Heart left ventricle (tissue), 16 donors: ENCODE measurements around the gene CACNA1C. TPM values are rescaled to one million over a fixed set of nuclear protein-coding genes. Genes with fewer than 3 reads are reported as not detected.

Source experiments
- ATAC-seq, 4 donors: fragments of 200-7000 bp; cut with Tn5 transposase; one replicate each; pipeline ENCODE4 v1.9.1; 2020 to 2022; ENCODE audit warnings: moderate library complexity in 4 of 4, mild to moderate bottlenecking in 3 of 4, moderate number of reproducible peaks in 1 of 4
- DNase-seq, 5 donors: peaks; one replicate each; pipeline ENCODE4 v3.0.0-alpha.2; 2020
- H3K27ac ChIP-seq, 12 donors: fragments of 200-600 bp; sonication (generic) in 4 of 12; one replicate each; pipeline versions ENCODE4 v1.5.0 to v1.8.0; 2016 to 2022; ENCODE audit warnings: mild to moderate bottlenecking in 2 of 12
- H3K27me3 ChIP-seq, 9 donors: fragments of 200-600 bp; sonication (generic) in 2 of 9; one replicate each; pipeline versions ENCODE4 v1.5.1 to v1.8.0; 2016 to 2022; ENCODE audit warnings: mild to moderate bottlenecking in 3 of 9
- H3K36me3 ChIP-seq, 9 donors: fragments of 200-600 bp; sonication (generic) in 2 of 9; one replicate each; pipeline versions ENCODE4 v1.5.0 to v1.8.0; 2018 to 2022; ENCODE audit warnings: mild to moderate bottlenecking in 2 of 9
- H3K4me1 ChIP-seq, 12 donors: fragments of 200-600 bp; sonication (generic) in 4 of 12; one replicate each; pipeline versions ENCODE4 v1.5.0 to v1.8.0; 2016 to 2022; ENCODE audit warnings: mild to moderate bottlenecking in 3 of 12
- H3K4me3 ChIP-seq, 12 donors: fragments of 200-600 bp; sonication (generic) in 4 of 12; one replicate each; pipeline versions ENCODE4 v1.5.0 to v1.8.0; 2017 to 2022; ENCODE audit warnings: mild to moderate bottlenecking in 9 of 12, moderate library complexity in 4 of 12
- H3K9me3 ChIP-seq, 12 donors: fragments of 200-600 bp; sonication (generic) in 4 of 12; one replicate each; pipeline versions ENCODE4 v1.5.0 to v1.8.0; 2016 to 2022; ENCODE audit warnings: mild to moderate bottlenecking in 1 of 12
- POLR2A ChIP-seq, 2 donors: fragments of 450-650 bp; IDR thresholded peaks; one replicate each; pipeline ENCODE4 v1.6.1; 2017; ENCODE audit warnings: antibody characterized with exemption in 2 of 2, mild to moderate bottlenecking in 2 of 2, moderate library complexity in 2 of 2
- WGBS, 4 donors: extraction: QIAGEN DNeasy Blood & Tissue Kit in 2 of 4; methylation state at CpG; one replicate each; pipeline versions ENCODE4 v1.1.5 to v1.1.7; 2013 to 2018; 5-methylcytosine and 5-hydroxymethylcytosine counted together
- intact Hi-C, 10 donors: fragments of 100-400 bp; cut with DNase I; formaldehyde crosslinking; loops; one replicate each; pipeline versions ENCODE4 v1.11.1 to v1.14.2; 2022
- polyA plus RNA-seq, 2 donors: library from polyadenylated mRNA; stranded (reverse); fragments of 200-250 nt; gene quantifications; one replicate each; pipeline ENCODE4 v1.2.3, GENCODE V29; 2013
- total RNA-seq, 9 donors: library from RNA; depleted of rRNA in 2 of 9; stranded (reverse); fragments of >200 nt in 2 of 9; fragmentation: NEBNext Ultra II Directional in 3 of 9; extraction: Animal tissue kit (Norgen Biotek cat#: 25700) in 3 of 9; gene quantifications; one replicate each; pipeline versions ENCODE4 v1.1.0 to v1.2.4, GENCODE V29; 2016 to 2023
- TF ChIP-seq, protein P1 (sequence below), 12 donors: fragments of 200-600 bp; sonication (generic) in 4 of 12; IDR thresholded peaks; one replicate each; pipeline versions ENCODE4 v1.5.0 to v1.8.0; 2018 to 2022; ENCODE audit warnings: antibody characterized with exemption in 12 of 12, mild to moderate bottlenecking in 5 of 12
- donor health status: ischemic (EF 13 %, LVEDD 7.1; RV severe dilation, severe dysfunction).
- donor health status: healthy with polysubstance abuse.
- donor health status: DM: no; HTN: yes; CAD: no.
- donor health status: DM: no; HTN: no; CAD: no.
- donor health status: ischemic (EF 25% LVEDD 6.9; RV normal size, moderate dysfunction).
- donor health status: ischemic (EF 25% LVEDD 5.7; RV mildly dilated, moderate dysfunction).
- donor health status: healthy.
- donor health status: DM: yes; HTN: yes; CAD: no.
- donor health status: ischemic (EF 35%, LVEDD 5.7; RV mildly dilated, moderate dysfunction).
- donor health status: nonischemic (EF 11% LVEDD 7.7; RV severe dilation, severe dysfunction).
- donor health status: DM: yes; HTN: yes; CAD: no.
- donor health status: PGD.
- donor health status: ischemic (EF 29% LVEDD 5.4; RV normal size, mild dysfunction).
- donor health status: nonischemic (EF 23%, LVEDD 6.1; RV moderate dilation, normal function).

The CACNA1C gene
- total and polyA plus RNA-seq, 11 donors: 41.9 to 196 (median 164) TPM

DNA sequence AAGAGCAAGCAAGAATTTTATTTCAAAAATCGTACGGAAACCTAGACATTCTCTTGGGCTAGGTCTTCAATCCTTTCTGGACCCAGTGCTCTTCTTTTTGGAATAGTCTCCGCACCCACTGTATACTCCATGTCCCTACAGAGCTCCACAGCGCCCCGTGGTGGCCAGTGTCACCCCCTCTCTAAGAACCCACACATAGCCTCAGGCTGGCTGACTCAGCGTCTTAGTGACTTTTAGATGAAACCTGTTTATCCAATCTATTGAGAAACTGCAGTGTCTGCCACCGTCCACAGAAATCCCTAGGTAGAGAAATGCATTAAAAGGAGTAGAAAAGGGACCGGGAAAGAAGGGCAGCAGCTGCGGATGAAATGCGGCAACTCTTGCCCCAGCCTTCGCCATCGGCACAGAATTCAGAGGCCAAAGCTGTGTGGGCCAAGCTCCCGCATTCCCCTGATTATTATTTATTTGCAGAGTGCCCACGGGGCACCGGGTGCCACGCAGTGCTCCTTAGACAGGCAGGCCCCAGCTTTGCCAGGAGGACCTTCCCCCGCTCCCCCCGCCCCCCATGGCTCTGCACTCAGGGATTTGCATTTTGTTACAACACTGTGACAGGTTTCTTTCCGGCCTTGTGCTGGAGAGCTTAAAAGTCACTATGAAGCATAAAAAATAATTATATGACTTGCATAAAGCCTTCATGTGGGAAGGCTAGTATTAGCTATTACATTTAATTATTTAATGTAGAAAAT, 571.9 kb downstream of the CACNA1C start:
- WGBS, 4 donors: 79 to 81% (median 80%) methylated on average over 19 of the region's 19 CpGs
- no peaks in the 10 kb centered on the region for H3K9me3 ChIP-seq
- no peak for ATAC-seq
- H3K36me3 ChIP-seq: peaks cover 0 to 69% (median 11%) of the 10 kb centered on the region in 9 donors
- no peak for TF ChIP-seq POLR2A (IDR thresholded peaks at IDR 0.05)
- TF ChIP-seq, protein P1, sequence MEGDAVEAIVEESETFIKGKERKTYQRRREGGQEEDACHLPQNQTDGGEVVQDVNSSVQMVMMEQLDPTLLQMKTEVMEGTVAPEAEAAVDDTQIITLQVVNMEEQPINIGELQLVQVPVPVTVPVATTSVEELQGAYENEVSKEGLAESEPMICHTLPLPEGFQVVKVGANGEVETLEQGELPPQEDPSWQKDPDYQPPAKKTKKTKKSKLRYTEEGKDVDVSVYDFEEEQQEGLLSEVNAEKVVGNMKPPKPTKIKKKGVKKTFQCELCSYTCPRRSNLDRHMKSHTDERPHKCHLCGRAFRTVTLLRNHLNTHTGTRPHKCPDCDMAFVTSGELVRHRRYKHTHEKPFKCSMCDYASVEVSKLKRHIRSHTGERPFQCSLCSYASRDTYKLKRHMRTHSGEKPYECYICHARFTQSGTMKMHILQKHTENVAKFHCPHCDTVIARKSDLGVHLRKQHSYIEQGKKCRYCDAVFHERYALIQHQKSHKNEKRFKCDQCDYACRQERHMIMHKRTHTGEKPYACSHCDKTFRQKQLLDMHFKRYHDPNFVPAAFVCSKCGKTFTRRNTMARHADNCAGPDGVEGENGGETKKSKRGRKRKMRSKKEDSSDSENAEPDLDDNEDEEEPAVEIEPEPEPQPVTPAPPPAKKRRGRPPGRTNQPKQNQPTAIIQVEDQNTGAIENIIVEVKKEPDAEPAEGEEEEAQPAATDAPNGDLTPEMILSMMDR (IDR thresholded peaks at IDR 0.05): peak in 4 of 12 donors; percentile 10 to 32 (median 18)
- no peak for DNase-seq
- H3K4me1 ChIP-seq: peaks cover 0 to 10% (median 0%) of the 10 kb centered on the region in 12 donors
- H3K27ac ChIP-seq: no peak overlapping the region
- intact Hi-C loops: no loop called here
- peaks cover 0 to 5% (median 0%) of the 10 kb centered on the region in 9 donors for H3K27me3 ChIP-seq
- no peak overlapping the region for H3K4me3 ChIP-seq

DNA sequence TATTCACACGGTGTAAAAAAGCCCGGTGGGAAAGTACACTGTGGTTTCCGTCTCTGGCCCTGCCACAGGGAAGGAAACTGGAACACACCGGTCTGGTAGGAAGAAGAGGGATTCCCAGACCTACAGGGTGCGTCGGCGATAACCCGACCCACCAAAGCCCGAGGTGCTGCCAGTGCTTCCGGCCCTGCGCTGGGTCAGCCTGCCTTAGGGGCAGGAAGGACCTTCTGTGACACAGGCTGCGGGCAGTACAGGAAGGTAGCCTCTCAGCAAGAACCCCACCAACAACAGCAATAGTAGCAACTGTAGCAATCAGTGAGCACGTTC, 572.5 kb downstream of the CACNA1C start:
- peaks cover 0 to 10% (median 0%) of the 10 kb centered on the region in 12 donors for H3K4me1 ChIP-seq
- ATAC-seq (no peak), DNase-seq (no peak)
- H3K27me3 ChIP-seq: peaks cover 0 to 5% (median 0%) of the 10 kb centered on the region in 9 donors
- WGBS, 4 donors: 69 to 74% (median 72%) methylated on average over 13 of the region's 13 CpGs
- no peak overlapping the region for H3K4me3 ChIP-seq
- H3K27ac ChIP-seq: no peak overlapping the region
- no peaks in the 10 kb centered on the region for H3K9me3 ChIP-seq
- peaks cover 0 to 67% (median 6%) of the 10 kb centered on the region in 9 donors for H3K36me3 ChIP-seq
- intact Hi-C loops: no loop called here
- TF ChIP-seq POLR2A (IDR thresholded peaks at IDR 0.05): no peak
- TF ChIP-seq, protein P1 (IDR thresholded peaks at IDR 0.05): no peak

DNA sequence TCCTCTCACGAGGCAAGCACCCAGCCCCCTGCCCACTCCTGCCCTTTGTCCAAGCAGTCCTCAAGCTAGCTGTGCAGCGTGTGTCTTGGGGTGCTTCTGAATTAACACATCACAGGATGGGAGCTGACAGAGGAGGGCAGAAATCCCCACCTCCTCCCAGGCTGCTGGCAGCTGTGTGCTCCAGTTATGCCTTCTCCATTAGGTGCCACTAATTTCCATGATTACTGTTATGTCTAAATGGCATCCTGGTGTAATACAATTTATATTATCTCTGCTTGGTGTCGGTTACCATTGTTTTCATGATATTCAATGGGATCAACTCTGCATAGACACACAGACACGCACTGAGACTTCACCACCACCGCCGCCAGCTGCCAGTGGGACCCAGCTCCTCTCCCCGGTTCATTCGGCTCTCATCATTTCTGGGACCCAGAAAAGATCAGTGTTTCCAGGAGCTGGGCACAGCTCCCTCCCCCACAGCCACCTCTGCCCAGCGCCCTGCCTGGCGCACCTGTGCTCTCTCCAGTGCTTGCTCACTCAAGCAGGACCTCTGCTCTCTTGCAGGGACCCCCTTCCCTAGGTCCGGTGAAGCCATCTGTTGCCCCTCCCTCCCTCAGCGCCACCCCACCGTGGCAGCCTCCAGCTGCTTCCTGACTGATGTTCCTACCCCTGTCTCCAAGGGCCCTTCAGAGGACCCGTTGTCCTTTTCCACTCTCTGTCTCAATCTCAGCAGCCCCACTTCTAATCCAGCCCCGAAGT, 574.5 kb downstream of the CACNA1C start:
- H3K9me3 ChIP-seq: no peaks in the 10 kb centered on the region
- H3K4me3 ChIP-seq: no peak overlapping the region
- H3K4me1 ChIP-seq: peaks cover 0 to 23% (median 0%) of the 10 kb centered on the region in 12 donors
- H3K27ac ChIP-seq: peak overlapping the region in 3 of 12 donors; percentile 22 to 39 (median 38)
- no peak for TF ChIP-seq POLR2A (IDR thresholded peaks at IDR 0.05)
- TF ChIP-seq, protein P1 (IDR thresholded peaks at IDR 0.05): no peak
- 72 to 82% (median 74%) methylated on average over 15 of the region's 15 CpGs for WGBS, 4 donors
- H3K27me3 ChIP-seq: peaks cover 0 to 5% (median 0%) of the 10 kb centered on the region in 9 donors
- DNase-seq (no peak), ATAC-seq (no peak)
- intact Hi-C loops: no loop called here
- peaks cover 0 to 48% (median 0%) of the 10 kb centered on the region in 9 donors for H3K36me3 ChIP-seq

DNA sequence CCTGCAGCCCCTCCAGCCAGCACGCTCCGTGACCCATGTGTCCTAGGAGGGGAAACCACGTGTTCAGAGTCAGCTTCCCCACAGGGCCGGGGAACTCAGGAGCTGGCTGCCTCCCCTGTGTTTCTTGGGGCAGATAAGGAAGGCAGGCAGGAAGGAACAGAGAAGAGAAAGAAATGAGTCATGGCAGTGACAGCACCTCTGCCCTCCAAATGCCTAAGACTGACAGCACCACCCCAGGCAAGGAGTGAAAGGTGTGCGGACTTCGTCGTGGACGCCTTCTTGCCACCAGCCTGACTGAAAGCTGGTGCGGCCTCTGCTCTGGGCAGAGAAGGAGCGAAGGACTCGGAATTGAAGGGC, 575.0 kb downstream of the CACNA1C start:
- Histone ChIP-seq H3K4me3 (no peak overlapping the region), H3K4me1 (peaks cover 0 to 27% (median 0%) of the 10 kb centered on the region in 12 donors), H3K36me3 (peaks cover 0 to 42% (median 0%) of the 10 kb centered on the region in 9 donors), H3K27me3 (peaks cover 0 to 5% (median 0%) of the 10 kb centered on the region in 9 donors), H3K9me3 (no peaks in the 10 kb centered on the region), H3K27ac (peak overlapping the region in 4 of 12 donors; percentile 22 to 39 (median 38))
- ATAC-seq: peak in 1 of 4 donors; percentile 7
- DNase-seq: no peak
- TF ChIP-seq POLR2A (IDR thresholded peaks at IDR 0.05): no peak
- intact Hi-C loops: no loop called here
- 67 to 83% (median 76%) methylated on average over 10 to 11 of the region's 11 CpGs for WGBS, 4 donors
